HG02884 (cell line): Measurements from ENCODE around the gene TBXT.
"Not testable (repeated sequence)": the region's sequence is repeated elsewhere in the genome, so short reads cannot be mapped to it uniquely, and the experiment has no call there.

Experiments used
- ATAC-seq: cut with Tn5 transposase; IDR thresholded peaks from one replicate; pipeline ENCODE4 v1.9.1; 2021; ENCODE audit warnings: mild to moderate bottlenecking, moderate library complexity; ENCODE audit not compliant: unreplicated experiment

Gene TBXT, protein sequence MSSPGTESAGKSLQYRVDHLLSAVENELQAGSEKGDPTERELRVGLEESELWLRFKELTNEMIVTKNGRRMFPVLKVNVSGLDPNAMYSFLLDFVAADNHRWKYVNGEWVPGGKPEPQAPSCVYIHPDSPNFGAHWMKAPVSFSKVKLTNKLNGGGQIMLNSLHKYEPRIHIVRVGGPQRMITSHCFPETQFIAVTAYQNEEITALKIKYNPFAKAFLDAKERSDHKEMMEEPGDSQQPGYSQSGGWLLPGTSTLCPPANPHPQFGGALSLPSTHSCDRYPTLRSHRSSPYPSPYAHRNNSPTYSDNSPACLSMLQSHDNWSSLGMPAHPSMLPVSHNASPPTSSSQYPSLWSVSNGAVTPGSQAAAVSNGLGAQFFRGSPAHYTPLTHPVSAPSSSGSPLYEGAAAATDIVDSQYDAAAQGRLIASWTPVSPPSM

GRCh38 chr6:166167801-166168615 lies at the start of gene TBXT:
TSS of gene TBXT (minus strand) at chr6:166167851. CDS start at chr6:166167591, 260 bp downstream.
- ATAC-seq, result no peak

- no peak for ATAC-seq
Observed at GRCh38 chr6:166207284-166207561, 39.6 kb upstream of the TBXT start.

GRCh38 chr6:166206510-166207283 lies 39.0 kb upstream of the TBXT start:
- ATAC-seq, result no peak

GRCh38 chr6:166206066-166206465 lies 38.4 kb upstream of the TBXT start:
- ATAC-seq, result no peak

- no peak for ATAC-seq
Observed at GRCh38 chr6:166204852-166205650, 37.4 kb upstream of the TBXT start.

DNA sequence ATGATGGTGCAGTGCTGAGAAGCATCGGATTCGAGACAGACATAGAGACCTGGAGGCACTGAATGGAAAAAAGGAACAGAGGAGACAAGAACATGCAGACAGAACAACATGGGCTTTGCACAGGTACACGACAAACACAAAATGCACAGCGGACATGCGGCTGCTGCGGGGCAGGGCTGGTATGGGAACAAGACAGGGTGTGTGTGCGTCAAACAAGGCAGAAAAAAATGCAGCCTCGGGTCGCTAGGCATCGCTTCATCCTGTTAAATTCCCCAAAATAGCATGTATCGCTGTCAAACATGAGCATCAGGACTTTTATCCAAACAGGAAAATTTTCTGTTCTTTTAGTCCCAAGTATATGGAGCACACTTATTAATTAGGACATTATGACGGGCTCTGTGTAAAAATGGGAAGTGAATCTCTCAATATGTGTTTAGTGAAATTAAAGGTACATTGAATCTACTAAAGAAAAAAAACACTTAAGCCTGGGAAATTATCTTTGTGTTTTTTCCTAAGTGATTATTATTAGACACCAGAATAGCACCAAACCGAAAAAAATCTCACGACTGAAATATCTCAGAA lies 36.1 kb upstream of the TBXT start:
- ATAC-seq, result no peak

DNA sequence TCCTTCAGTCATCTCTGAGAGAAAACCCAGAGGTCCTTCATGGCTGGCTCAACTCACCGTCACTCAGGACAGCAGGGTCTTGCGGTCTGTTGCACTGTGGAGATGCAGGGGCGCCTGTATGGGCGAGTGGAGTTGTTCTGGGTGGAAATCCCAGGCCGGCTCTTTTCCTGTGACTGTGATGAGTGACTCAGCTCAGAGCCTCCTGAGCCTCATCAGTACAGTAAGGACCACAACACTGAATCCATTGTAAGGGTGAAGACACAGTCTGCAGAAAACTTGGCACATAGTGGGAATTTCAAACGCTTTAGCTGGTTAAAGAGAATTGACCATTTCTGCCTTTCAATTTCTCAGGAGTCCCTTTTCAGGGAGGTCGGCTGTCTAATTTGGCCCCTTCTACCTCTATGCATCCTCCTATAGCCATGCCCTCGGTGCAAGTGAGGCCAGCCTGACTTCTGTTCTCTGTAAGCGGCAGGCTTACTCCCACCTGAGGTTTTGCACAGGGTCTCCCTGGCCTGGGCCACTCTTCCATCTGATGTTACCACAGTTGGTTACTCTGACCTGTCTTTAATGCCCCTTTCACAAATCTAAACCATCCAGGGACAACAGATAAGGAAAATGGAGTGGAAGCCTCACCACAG lies 35.5 kb upstream of the TBXT start:
- no peak for ATAC-seq

DNA sequence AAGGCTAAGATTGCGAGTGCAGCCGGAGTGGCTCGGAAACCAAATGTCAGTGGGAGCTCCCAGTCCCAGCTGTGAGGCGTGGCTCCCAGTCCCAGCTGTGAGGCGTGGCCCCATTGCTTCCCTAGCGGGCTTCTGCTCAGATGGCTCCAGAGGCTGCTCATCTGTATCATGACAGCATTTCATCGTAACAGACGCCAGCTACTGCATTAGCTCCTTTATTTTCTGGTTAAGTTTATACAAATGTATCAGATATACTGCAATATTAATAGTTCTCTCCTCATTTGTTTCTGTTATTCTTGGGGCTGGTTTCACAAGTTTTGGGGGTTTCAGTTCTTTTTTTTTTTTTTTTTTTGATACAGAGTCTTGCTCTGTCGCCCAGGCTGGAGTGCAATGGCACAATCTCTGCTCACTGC lies 34.7 kb upstream of the TBXT start:
- ATAC-seq, result peak; percentile 56

DNA sequence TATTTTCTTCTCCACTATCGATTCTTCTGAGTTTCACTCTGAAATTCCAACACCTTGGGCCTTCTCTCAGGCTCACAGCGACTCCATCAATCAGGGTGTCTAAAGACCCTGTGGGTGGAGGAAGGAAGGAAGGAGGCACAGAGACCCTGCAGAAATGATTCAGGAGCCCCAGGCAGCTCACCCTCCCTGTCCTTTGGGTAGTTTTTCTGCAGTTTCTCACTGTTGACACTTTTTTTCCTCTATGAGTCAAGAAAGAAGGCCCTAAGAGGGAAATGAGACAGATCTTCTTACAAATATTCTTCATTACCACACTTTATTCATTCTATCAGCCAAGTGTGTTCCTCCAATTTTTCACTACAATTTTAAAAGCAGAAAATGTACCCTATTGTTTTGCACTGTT lies 34.2 kb upstream of the TBXT start:
- ATAC-seq, result peak; percentile 20

- no peak for ATAC-seq
Observed at GRCh38 chr6:166197361-166197760, 29.7 kb upstream of the TBXT start.

GRCh38 chr6:166195860-166196238 lies 28.2 kb upstream of the TBXT start:
- ATAC-seq, result no peak

GRCh38 chr6:166194914-166195859 lies 27.5 kb upstream of the TBXT start:
- no peak for ATAC-seq

- ATAC-seq, result no peak
Observed at GRCh38 chr6:166192557-166192956, 24.9 kb upstream of the TBXT start.

GRCh38 chr6:166192136-166192535 lies 24.5 kb upstream of the TBXT start:
- no peak for ATAC-seq

DNA sequence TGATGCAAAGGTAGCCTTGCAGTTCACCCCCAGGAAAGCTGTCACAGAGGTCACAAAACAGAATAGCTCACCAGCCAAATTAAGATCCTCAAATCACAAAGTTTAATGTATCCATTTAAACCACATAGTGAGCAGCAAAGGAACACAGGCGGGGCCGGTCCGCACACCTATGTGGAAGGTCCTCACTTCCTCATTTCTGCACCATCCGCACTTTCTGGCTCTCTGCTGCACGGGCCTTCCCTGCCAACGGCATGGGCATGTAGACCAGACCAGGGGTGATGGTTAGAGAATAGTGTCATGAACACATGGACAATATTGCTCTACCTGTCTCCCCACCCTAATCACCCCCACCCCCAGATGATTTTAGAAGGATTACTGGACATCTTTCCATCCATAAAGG lies 12.1 kb upstream of the TBXT start:
- ATAC-seq, result no peak

- no peak for ATAC-seq
Observed at GRCh38 chr6:166176106-166176505, 8.5 kb upstream of the TBXT start.

- not testable (repeated sequence) for ATAC-seq
Observed at GRCh38 chr6:166175093-166175492, 7.4 kb upstream of the TBXT start.

DNA sequence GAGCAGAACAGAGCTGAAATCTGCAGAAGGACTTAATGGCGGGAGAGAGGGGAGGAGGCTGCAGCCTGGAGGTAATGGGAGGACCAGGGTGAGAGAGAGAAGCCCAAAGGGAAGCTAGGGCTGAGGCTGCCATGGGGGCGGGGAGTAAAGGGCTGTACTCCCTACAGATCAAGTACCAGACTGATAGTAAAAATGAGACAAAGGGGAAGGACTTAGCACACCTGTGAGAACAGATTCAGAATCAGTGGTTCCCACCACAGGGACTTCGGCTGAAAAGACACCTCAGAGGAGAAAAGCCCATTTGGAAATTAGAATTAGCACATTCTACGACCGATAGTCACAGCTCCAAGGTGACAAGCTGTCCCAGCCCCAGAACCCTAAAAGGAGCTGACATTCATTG lies 6.4 kb upstream of the TBXT start:
- peak; percentile 41 for ATAC-seq
